Endothelial cell (in vitro differentiated cells): ENCODE results near the gene SRSF12. TPM values are rescaled to one million over a fixed set of nuclear protein-coding genes. Genes with fewer than 3 reads are reported as not detected.
A peak's percentile ranks its signal among the peaks of the same experiment; 100 is the strongest.

Experiments used
- DNase-seq: peaks from one replicate; pipeline ENCODE4 v3.0.0; 2021; ENCODE audit warnings: low spot score
- H3K27ac Mint-ChIP-seq: one replicate; pipeline ENCODE4 v1.8.0; 2021; ENCODE audit warnings: mixed read lengths, inconsistent platforms; ENCODE audit not compliant: unreplicated experiment
- H3K27me3 Mint-ChIP-seq: one replicate; pipeline ENCODE4 v1.8.0; 2021; ENCODE audit warnings: mild to moderate bottlenecking, moderate library complexity, mixed read lengths, inconsistent platforms; ENCODE audit not compliant: unreplicated experiment
- H3K36me3 Mint-ChIP-seq: one replicate; pipeline ENCODE4 v1.8.0; 2021; ENCODE audit warnings: mild to moderate bottlenecking, low read depth, mixed read lengths, inconsistent platforms; ENCODE audit not compliant: unreplicated experiment
- H3K4me1 Mint-ChIP-seq: one replicate; pipeline ENCODE4 v1.8.0; 2021; ENCODE audit warnings: mild to moderate bottlenecking, mixed read lengths, inconsistent platforms; ENCODE audit not compliant: unreplicated experiment
- H3K4me3 Mint-ChIP-seq: one replicate; pipeline ENCODE4 v1.8.0; 2021; ENCODE audit warnings: mild to moderate bottlenecking, mixed read lengths, inconsistent platforms; ENCODE audit not compliant: unreplicated experiment
- H3K9me3 Mint-ChIP-seq: one replicate; pipeline ENCODE4 v1.8.0; 2021; ENCODE audit warnings: mixed read lengths, inconsistent platforms; ENCODE audit not compliant: unreplicated experiment
- total RNA-seq: library from RNA; stranded (reverse); fragmentation: NEBNext Ultra II Directional; extraction: Animal tissue kit (Norgen Biotek cat#: 25700); gene quantifications from one replicate; pipeline ENCODE4 v1.2.1, GENCODE V29; 2021; ENCODE audit not compliant: unreplicated experiment
- TF ChIP-seq, protein P1 (sequence below): fragments of 200-600 bp; sonication (generic); IDR thresholded peaks from one replicate; pipeline ENCODE4 v1.5.0; 2021; ENCODE audit warnings: antibody characterized with exemption; ENCODE audit not compliant: unreplicated experiment

Gene SRSF12
- total RNA-seq, 1 donor from 2014 or later, result 3.9 TPM

DNA sequence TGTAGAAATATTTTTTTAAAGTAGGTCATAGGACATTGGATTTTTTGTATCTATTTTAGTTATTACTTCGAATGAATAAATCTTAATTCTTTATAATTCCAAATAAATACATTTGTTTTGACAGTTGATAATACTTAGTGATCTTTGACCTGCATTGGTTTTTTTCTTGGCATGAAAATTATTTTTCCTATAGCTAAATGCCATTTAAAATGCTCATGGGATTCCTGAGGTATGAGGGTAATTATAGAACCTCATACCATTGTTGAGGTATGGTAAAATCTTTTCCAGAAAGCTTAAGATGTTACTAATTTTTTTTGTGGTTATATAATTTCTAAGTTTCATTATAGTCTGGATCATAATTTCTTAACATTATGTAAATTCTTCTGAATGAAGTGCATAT lies 36.3 kb upstream of the SRSF12 start:
- no peaks in the 10 kb centered on the region for H3K4me1 Mint-ChIP-seq
- no peaks in the 10 kb centered on the region for H3K9me3 Mint-ChIP-seq
- H3K27me3 Mint-ChIP-seq, result no peaks in the 10 kb centered on the region
- no peak overlapping the region for H3K27ac Mint-ChIP-seq
- TF ChIP-seq, protein P1, sequence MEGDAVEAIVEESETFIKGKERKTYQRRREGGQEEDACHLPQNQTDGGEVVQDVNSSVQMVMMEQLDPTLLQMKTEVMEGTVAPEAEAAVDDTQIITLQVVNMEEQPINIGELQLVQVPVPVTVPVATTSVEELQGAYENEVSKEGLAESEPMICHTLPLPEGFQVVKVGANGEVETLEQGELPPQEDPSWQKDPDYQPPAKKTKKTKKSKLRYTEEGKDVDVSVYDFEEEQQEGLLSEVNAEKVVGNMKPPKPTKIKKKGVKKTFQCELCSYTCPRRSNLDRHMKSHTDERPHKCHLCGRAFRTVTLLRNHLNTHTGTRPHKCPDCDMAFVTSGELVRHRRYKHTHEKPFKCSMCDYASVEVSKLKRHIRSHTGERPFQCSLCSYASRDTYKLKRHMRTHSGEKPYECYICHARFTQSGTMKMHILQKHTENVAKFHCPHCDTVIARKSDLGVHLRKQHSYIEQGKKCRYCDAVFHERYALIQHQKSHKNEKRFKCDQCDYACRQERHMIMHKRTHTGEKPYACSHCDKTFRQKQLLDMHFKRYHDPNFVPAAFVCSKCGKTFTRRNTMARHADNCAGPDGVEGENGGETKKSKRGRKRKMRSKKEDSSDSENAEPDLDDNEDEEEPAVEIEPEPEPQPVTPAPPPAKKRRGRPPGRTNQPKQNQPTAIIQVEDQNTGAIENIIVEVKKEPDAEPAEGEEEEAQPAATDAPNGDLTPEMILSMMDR, result no peak
- no peak for DNase-seq
- H3K36me3 Mint-ChIP-seq, result no peaks in the 10 kb centered on the region
- no peak overlapping the region for H3K4me3 Mint-ChIP-seq

DNA sequence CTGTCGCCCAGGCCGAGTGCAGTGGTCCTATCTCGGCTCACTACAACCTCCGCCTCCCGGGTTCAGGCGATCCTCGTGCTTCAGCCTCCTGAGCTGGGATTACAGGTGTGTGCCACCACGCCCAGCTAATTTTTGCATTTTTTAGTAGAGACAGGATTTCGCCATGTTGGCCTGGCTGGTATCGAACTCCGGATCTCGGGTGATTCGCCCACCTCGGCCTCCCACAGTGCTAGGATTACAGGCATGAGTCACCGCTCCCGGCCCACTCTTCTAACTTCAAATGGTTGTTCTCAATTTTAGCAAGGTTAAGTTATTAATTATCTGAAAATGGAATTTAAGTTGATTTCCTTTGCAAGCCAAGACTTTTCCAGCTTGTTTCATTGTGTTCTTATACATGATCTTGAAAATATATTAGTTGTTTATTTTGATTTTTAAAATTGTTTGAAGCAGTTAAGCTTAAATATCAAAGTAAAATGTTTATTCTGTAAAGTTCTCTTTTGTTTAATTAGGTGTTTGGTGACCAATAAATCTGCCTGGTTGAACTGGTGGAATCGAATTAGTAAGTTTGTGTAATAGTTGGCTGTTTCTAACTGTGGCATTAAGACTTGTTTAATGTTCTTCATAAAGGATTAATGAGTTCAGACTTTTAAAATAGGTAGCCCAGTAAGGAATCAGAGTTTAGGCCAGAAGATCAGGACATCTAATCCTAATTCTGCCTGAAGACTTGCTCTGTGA lies 30.3 kb upstream of the SRSF12 start:
- Mint-ChIP-seq H3K4me3 (no peak overlapping the region), H3K27me3 (no peaks in the 10 kb centered on the region), H3K9me3 (no peaks in the 10 kb centered on the region), H3K27ac (no peak overlapping the region), H3K4me1 (no peaks in the 10 kb centered on the region), H3K36me3 (no peaks in the 10 kb centered on the region)
- TF ChIP-seq, protein P1, result no peak
- no peak for DNase-seq

DNA sequence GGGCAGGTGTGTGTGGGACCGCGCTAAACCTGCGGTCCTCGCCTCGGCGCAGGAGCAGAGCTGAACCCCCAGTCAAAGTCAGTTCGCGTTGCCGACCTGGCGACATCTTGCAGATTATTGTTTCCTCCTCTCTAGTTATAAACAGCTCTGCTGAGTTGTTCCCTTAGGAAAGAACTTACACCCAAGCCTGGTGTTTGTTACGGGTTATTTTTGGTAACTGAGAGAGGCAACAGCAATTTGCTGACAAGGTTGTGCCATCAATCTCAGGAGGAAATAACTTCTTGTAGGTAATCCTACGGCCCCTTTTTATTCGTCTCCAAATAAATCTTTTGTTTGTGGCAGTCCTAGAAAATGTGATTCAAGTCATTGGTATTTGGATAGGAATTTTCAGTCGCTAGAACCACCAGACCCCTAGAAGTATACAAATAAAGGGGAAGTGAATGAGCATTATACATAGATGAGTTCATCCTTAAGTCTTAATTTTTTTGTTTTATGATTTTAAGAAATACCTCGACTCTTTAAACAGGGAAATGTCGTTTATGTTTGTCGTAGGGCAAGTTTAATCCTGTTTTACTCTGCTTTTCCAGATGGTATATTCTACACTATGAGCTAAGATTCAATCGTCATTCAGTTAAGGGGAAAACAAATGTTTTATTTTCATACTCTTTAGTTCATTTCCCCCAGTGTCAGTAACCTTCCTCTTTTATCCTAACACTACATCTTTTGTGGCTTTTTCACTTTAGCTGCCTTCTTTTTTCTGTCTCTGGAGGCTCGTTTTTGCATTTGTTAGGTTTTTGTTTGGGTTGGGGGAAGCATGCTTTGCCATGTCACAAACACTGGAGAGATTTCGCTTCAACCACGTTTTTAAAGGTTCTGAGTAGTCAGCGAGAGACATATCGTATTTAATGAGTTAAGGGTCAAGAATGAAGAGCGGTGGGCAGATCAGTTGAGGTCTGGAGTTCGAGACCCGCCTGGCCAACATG lies 29.1 kb upstream of the SRSF12 start:
- Mint-ChIP-seq H3K9me3 (no peaks in the 10 kb centered on the region), H3K27ac (no peak overlapping the region), H3K4me1 (no peaks in the 10 kb centered on the region), H3K4me3 (peak overlapping the region; percentile 58), H3K27me3 (no peaks in the 10 kb centered on the region), H3K36me3 (no peaks in the 10 kb centered on the region)
- TF ChIP-seq, protein P1, result no peak
- DNase-seq, result peak; percentile 13

DNA sequence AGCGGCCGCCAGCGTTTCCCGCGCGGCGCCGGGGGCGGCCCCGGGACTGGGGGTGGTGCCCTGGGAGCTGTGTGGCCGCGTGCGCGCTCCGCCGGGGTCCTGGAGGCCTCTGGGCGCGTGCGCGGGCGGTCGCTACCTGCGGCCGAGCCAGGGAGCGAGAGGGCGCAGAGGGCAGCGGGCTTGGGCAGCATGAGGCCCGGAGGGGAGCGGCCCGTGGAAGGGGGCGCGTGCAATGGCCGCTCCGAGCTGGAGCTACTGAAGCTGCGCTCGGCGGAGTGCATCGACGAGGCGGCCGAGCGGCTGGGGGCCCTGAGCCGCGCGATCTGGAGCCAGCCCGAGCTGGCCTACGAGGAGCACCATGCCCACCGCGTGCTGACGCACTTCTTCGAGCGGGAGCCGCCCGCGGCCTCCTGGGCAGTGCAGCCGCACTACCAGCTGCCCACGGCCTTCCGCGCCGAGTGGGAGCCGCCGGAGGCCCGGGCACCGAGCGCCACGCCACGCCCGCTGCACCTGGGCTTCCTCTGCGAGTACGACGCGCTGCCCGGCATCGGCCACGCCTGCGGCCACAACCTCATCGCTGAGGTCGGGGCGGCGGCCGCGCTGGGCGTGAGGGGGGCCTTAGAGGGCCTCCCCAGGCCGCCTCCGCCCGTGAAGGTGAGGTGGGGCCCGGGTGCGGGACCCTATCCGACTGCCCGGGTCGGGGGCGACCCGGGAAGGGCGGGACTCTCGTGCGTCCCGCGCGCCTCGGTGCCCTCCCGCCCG lies 28.3 kb upstream of the SRSF12 start, which contains the start of gene PM20D2:
Gene PM20D2, plus strand, starts transcription at position 100 of the 762 bp plus-strand sequence. Its CDS starts 90 bp downstream, at position 190.
- H3K4me1 Mint-ChIP-seq, result no peaks in the 10 kb centered on the region
- no peaks in the 10 kb centered on the region for H3K27me3 Mint-ChIP-seq
- TF ChIP-seq, protein P1, result no peak
- no peak within 1 kb of the TSS for H3K27ac Mint-ChIP-seq
- peak within 1 kb of the TSS; percentile 81 for H3K4me3 Mint-ChIP-seq
- H3K9me3 Mint-ChIP-seq, result no peaks in the 10 kb centered on the region
- DNase-seq, result peak; percentile 44
- no peaks in the 10 kb centered on the region for H3K36me3 Mint-ChIP-seq
